Activated naive CD8-positive, alpha-beta T cell treated with anti-CD3 and anti-CD28 coated beads, Interleukin-2, amount 10 ng/mL, durations not matched to agents 7 days and 5 days (primary cell): ENCODE results near the gene KRT2. TPM values are rescaled to one million over a fixed set of nuclear protein-coding genes. Genes with fewer than 3 reads are reported as not detected.
"Not testable (repeated sequence)": the region's sequence is repeated elsewhere in the genome, so short reads cannot be mapped to it uniquely, and the experiment has no call there.

Experiments used
- ATAC-seq: fragments of 150-1000 bp; cut with Tn5 transposase; one replicate; pipeline ENCODE4 v1.10.0; 2021; ENCODE audit warnings: low read depth, moderate library complexity
- POLR2A ChIA-PET: fragments of 350-600 bp; sonication (Branson Sonifier 250); formaldehyde crosslinking; loops from one replicate; lab custom pipeline; 2021; ENCODE audit warnings: antibody characterized with exemption; lab: Charles Lee
- DNase-seq: peaks from one replicate; pipeline ENCODE4 v3.0.0; 2021
- H3K27ac Mint-ChIP-seq: one replicate; pipeline ENCODE4 v1.8.0; 2022; ENCODE audit warnings: mild to moderate bottlenecking, mixed read lengths
- H3K27me3 Mint-ChIP-seq: one replicate; pipeline ENCODE4 v1.8.0; 2022; ENCODE audit warnings: mild to moderate bottlenecking, moderate library complexity, mixed read lengths
- H3K36me3 Mint-ChIP-seq: one replicate; pipeline ENCODE4 v1.8.0; 2021; ENCODE audit warnings: mild to moderate bottlenecking, mixed read lengths
- H3K4me1 Mint-ChIP-seq: one replicate; pipeline ENCODE4 v1.8.0; 2021; ENCODE audit warnings: mixed read lengths
- H3K4me3 Mint-ChIP-seq: one replicate; pipeline ENCODE4 v1.8.0; 2022; ENCODE audit warnings: mild to moderate bottlenecking, moderate library complexity, mixed read lengths
- H3K9me3 Mint-ChIP-seq: one replicate; pipeline ENCODE4 v1.8.0; 2021; ENCODE audit warnings: mixed read lengths
- total RNA-seq, 2 experiments: library from RNA; stranded (reverse); gene quantifications; one replicate each; pipeline ENCODE4 v1.2.3, GENCODE V29; 2021

The KRT2 gene
- total RNA-seq, 2 experiments from 2014 or later, result not detected

DNA sequence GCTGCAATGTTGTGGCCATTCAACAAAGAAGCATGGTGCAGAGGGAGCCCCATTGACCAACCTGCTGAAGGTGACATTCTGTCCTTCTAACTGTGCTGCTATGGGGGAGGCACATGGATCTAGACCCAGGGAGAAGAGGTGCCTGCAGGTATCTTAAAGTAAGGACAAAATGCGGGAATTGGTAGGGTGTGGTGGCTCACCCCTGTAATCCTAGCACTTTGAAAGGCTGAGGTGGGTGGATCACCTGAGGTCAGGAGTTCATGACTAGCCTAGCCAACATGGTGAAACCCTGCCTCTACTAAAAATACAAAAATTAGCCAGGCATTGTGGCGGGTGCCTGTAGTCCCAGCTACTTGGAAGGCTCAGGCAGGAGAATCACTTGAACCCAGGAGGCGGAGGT lies 17.9 kb upstream of the KRT2 start:
- H3K4me3 Mint-ChIP-seq, H3K27ac Mint-ChIP-seq, POLR2A ChIA-PET, H3K4me1 Mint-ChIP-seq, H3K9me3 Mint-ChIP-seq, ATAC-seq, H3K36me3 Mint-ChIP-seq, DNase-seq: not testable (repeated sequence)
- peaks cover 12% of the 10 kb centered on the region for H3K27me3 Mint-ChIP-seq

DNA sequence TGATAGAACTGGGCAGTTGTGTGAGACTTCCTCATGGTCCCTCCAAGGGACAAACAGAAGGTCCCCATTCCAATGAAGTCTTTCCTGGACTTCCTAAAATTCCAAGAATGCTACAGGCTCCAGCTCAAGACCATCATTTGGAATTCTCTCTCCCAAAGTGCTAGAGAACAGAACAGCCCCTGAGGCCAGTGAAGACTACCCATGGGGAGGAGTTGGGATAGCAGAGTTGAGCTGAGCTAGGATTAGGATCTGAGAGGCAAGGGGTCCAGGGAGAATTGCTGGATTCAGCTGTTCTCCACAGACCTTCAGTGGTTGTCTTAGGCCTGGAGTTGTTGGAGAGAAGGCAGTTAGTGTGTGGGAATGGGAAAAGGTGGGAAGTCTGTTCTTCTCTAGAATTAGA lies 17.4 kb upstream of the KRT2 start:
- no peaks in the 10 kb centered on the region for H3K4me1 Mint-ChIP-seq
- no peak overlapping the region for H3K27ac Mint-ChIP-seq
- H3K36me3 Mint-ChIP-seq, result no peaks in the 10 kb centered on the region
- DNase-seq (no peak), ATAC-seq (no peak)
- H3K4me3 Mint-ChIP-seq, result no peak overlapping the region
- POLR2A ChIA-PET, result no interaction called here
- H3K9me3 Mint-ChIP-seq, result no peaks in the 10 kb centered on the region
- H3K27me3 Mint-ChIP-seq, result peaks cover 12% of the 10 kb centered on the region

DNA sequence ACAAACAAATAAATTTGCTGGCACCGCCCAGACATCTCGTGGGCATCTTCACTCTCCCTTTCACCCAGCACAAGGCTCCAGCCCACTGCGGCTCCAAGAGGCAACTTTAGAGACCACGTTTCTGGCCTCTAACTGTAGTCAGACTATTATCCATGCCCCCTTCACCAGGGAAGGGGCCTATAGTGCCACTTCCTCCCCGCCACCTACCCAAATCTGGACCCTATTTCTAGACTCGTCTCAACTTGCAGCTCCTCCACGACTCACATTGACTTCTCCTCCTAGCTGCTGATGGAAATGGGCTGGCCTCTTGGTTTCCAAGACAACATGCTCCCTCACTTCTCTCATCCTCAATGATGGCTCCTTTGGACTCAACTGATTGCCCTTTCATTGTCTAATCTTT lies 15.9 kb upstream of the KRT2 start:
- Mint-ChIP-seq H3K36me3 (no peaks in the 10 kb centered on the region), H3K4me1 (no peaks in the 10 kb centered on the region), H3K4me3 (no peak overlapping the region), H3K9me3 (no peaks in the 10 kb centered on the region), H3K27me3 (peaks cover 8% of the 10 kb centered on the region), H3K27ac (no peak overlapping the region)
- no peak for DNase-seq
- no peak for ATAC-seq
- POLR2A ChIA-PET, result no interaction called here

GRCh38 chr12:52667509-52667908 lies 15.5 kb upstream of the KRT2 start:
- ATAC-seq (no peak), DNase-seq (no peak)
- Mint-ChIP-seq H3K27me3 (peaks cover 8% of the 10 kb centered on the region), H3K27ac (no peak overlapping the region), H3K4me1 (peaks cover under 1% of the 10 kb centered on the region), H3K36me3 (no peaks in the 10 kb centered on the region), H3K4me3 (no peak overlapping the region), H3K9me3 (no peaks in the 10 kb centered on the region)
- POLR2A ChIA-PET, result no interaction called here

DNA sequence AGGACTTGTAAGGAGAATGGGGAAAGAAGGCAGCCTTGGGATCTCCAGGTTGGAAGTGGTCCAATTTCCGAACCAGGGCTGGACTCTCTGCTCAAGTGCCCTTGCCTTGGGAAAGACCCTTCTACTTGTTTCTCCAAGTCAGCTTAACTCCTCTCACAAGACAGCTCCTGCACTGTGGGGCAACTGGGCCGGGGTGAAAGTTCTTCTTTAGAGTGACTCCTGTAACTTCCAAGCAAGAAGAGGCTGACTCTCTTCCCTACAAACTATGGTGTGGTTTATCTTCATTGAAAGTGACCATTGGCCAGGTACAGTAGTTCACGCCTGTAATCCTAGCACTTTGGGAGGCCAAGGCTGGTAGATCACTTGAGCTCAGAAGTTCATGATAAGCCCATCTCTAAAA lies 14.5 kb upstream of the KRT2 start:
- no peak for ATAC-seq
- H3K9me3 Mint-ChIP-seq, result no peaks in the 10 kb centered on the region
- peaks cover 8% of the 10 kb centered on the region for H3K27me3 Mint-ChIP-seq
- H3K4me3 Mint-ChIP-seq, result no peak overlapping the region
- POLR2A ChIA-PET, result no interaction called here
- peaks cover 8% of the 10 kb centered on the region for H3K4me1 Mint-ChIP-seq
- no peak overlapping the region for H3K27ac Mint-ChIP-seq
- H3K36me3 Mint-ChIP-seq, result no peaks in the 10 kb centered on the region
- no peak for DNase-seq

DNA sequence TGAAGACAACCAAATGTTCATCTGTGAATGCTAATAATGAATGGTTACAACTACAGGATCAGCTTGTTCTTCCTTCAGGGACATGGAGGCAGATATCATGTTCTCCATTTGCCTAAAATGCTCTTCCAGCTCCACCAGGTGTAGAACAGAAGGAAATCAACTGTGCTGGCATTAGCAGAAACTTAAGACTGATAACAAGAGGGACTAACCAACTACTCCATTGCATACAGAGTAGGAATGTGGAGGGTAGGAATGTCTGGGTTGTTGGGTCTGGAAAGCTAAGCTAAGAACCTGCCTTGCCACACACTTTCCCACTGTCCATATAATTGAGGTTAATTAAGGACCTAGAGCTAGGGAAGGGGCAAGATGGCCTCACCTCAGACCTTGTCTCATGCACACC lies 11.4 kb upstream of the KRT2 start:
- H3K9me3 Mint-ChIP-seq, result no peaks in the 10 kb centered on the region
- POLR2A ChIA-PET, result no interaction called here
- no peak for ATAC-seq
- no peaks in the 10 kb centered on the region for H3K36me3 Mint-ChIP-seq
- peaks cover 8% of the 10 kb centered on the region for H3K4me1 Mint-ChIP-seq
- no peak for DNase-seq
- peaks cover 3% of the 10 kb centered on the region for H3K27me3 Mint-ChIP-seq
- H3K4me3 Mint-ChIP-seq, result no peak overlapping the region
- no peak overlapping the region for H3K27ac Mint-ChIP-seq

DNA sequence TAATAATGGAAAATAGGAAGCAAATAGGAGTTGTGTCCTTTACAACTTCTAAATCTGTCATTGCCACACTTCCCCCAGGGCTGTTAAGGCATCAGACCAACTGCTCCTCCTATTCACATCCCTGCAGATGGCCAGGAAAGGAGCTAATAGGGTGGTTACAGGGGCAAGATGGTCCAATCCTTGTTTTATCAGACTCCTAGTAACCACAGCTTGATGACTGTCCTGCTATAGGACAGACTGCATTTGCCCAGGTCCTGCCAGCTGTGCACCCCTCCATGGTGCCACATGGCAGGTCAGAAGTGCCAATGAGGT lies 10.9 kb upstream of the KRT2 start:
- ATAC-seq, result no peak
- DNase-seq, result no peak
- Mint-ChIP-seq H3K4me3 (no peak overlapping the region), H3K9me3 (no peaks in the 10 kb centered on the region), H3K4me1 (peaks cover 8% of the 10 kb centered on the region), H3K27me3 (peaks cover 5% of the 10 kb centered on the region), H3K36me3 (no peaks in the 10 kb centered on the region), H3K27ac (no peak overlapping the region)
- POLR2A ChIA-PET, result no interaction called here

GRCh38 chr12:52662093-52662917 lies 10.3 kb upstream of the KRT2 start:
- no peaks in the 10 kb centered on the region for H3K36me3 Mint-ChIP-seq
- peaks cover 11% of the 10 kb centered on the region for H3K27me3 Mint-ChIP-seq
- no peak overlapping the region for H3K4me3 Mint-ChIP-seq
- ATAC-seq (no peak), DNase-seq (no peak)
- H3K4me1 Mint-ChIP-seq, result peaks cover 8% of the 10 kb centered on the region
- H3K9me3 Mint-ChIP-seq, result no peaks in the 10 kb centered on the region
- POLR2A ChIA-PET, result no interaction called here
- no peak overlapping the region for H3K27ac Mint-ChIP-seq

- ATAC-seq, result no peak
- peaks cover 8% of the 10 kb centered on the region for H3K4me1 Mint-ChIP-seq
- H3K9me3 Mint-ChIP-seq, result no peaks in the 10 kb centered on the region
- peaks cover 12% of the 10 kb centered on the region for H3K27me3 Mint-ChIP-seq
- no peak overlapping the region for H3K4me3 Mint-ChIP-seq
- H3K27ac Mint-ChIP-seq, result no peak overlapping the region
- POLR2A ChIA-PET, result no interaction called here
- DNase-seq, result no peak
- no peaks in the 10 kb centered on the region for H3K36me3 Mint-ChIP-seq
Measured at GRCh38 chr12:52661668-52662067, 9.7 kb upstream of the KRT2 start.

GRCh38 chr12:52660934-52661499 lies 9.0 kb upstream of the KRT2 start:
- Mint-ChIP-seq H3K9me3 (no peaks in the 10 kb centered on the region), H3K27ac (no peak overlapping the region), H3K4me1 (peaks cover 8% of the 10 kb centered on the region), H3K27me3 (peaks cover 14% of the 10 kb centered on the region), H3K4me3 (no peak overlapping the region), H3K36me3 (no peaks in the 10 kb centered on the region)
- ATAC-seq (no peak), DNase-seq (no peak)
- POLR2A ChIA-PET, result no interaction called here

- Mint-ChIP-seq H3K27me3 (peaks cover 23% of the 10 kb centered on the region), H3K27ac (no peak overlapping the region), H3K9me3 (no peaks in the 10 kb centered on the region), H3K36me3 (no peaks in the 10 kb centered on the region), H3K4me1 (peaks cover 8% of the 10 kb centered on the region), H3K4me3 (no peak overlapping the region)
- POLR2A ChIA-PET, result no interaction called here
- DNase-seq, result no peak
- ATAC-seq, result no peak
Measured at GRCh38 chr12:52659951-52660350, 7.9 kb upstream of the KRT2 start.

DNA sequence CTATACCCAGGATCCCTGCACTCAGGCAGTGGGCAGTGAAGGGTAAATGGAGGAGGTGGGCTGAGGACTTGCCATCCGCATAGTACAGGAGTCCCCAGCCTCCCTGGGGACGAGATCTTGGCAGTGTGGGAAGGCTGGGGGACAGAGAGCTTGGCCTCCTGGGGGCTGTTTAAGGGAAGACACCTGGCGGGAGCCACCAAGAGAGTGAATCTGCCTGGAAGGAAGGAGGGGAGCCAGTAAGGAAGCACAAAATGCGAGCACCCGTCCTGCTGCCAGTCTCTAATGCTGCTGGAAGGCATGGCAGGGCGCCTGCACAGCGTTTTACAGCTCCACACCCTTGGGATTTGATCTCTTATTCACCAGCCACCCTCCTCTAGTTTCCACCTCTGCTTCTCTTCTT lies 7.4 kb upstream of the KRT2 start:
- H3K27me3 Mint-ChIP-seq, result peaks cover 27% of the 10 kb centered on the region
- H3K36me3 Mint-ChIP-seq, result no peaks in the 10 kb centered on the region
- no peak for DNase-seq
- H3K4me1 Mint-ChIP-seq, result peaks cover 11% of the 10 kb centered on the region
- H3K9me3 Mint-ChIP-seq, result no peaks in the 10 kb centered on the region
- no peak overlapping the region for H3K27ac Mint-ChIP-seq
- POLR2A ChIA-PET, result no interaction called here
- H3K4me3 Mint-ChIP-seq, result no peak overlapping the region
- no peak for ATAC-seq

- no peak overlapping the region for H3K27ac Mint-ChIP-seq
- H3K27me3 Mint-ChIP-seq, result peaks cover 30% of the 10 kb centered on the region
- POLR2A ChIA-PET, result no interaction called here
- ATAC-seq, result no peak
- H3K4me3 Mint-ChIP-seq, result no peak overlapping the region
- no peaks in the 10 kb centered on the region for H3K9me3 Mint-ChIP-seq
- H3K36me3 Mint-ChIP-seq, result no peaks in the 10 kb centered on the region
- H3K4me1 Mint-ChIP-seq, result peaks cover 11% of the 10 kb centered on the region
- DNase-seq, result no peak
Measured at GRCh38 chr12:52658196-52658595, 6.2 kb upstream of the KRT2 start.

DNA sequence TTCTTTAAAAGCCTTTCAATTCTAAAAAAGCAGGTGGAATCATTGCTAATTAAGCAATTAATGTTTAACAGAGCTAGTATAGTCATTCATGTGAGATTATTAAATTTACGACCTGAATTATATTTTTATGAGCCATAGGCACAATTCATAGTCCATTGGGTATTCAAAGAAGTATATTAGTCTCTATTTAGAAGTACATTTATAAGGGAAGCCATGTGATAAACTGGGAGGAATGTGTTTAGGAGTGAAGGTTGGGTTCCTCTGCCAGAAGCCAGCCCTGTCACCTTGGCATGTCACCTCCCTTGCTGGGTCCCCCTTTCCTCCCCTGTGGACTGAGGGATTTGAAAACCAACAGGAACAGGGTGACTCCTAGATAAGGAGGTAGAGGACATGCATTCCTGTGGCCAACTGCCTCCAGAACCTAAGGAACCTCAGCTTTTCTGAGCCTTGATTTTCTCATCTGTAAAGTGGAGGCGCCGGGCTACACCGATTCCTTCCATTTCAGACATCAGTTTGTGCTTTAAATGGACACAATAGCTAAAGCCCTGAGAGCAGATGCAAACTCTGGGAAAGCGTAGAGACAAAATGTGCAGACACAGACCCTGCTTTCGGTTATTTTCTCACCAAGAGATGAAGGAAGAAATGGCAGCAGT lies 5.4 kb upstream of the KRT2 start:
- POLR2A ChIA-PET, result no interaction called here
- Mint-ChIP-seq H3K27ac (no peak overlapping the region), H3K4me3 (no peak overlapping the region), H3K4me1 (peaks cover 13% of the 10 kb centered on the region), H3K36me3 (no peaks in the 10 kb centered on the region), H3K27me3 (peaks cover 30% of the 10 kb centered on the region), H3K9me3 (no peaks in the 10 kb centered on the region)
- DNase-seq, result no peak
- no peak for ATAC-seq
